IPS-NIHi7 (cell line): ENCODE measurements around the gene BICD2.

Experiments
- DNase-seq: peaks from one replicate; pipeline ENCODE4 v3.0.0; 2012; ENCODE audit warnings: mixed read lengths; ENCODE audit errors: extremely low spot score

The BICD2 gene

GRCh38 chr9:92747459-92748232 is 17.0 kb downstream of the BICD2 start:
- no peak for DNase-seq

GRCh38 chr9:92746567-92747458 is 17.8 kb downstream of the BICD2 start:
- no peak for DNase-seq

GRCh38 chr9:92745881-92746280 is 18.8 kb downstream of the BICD2 start:
- DNase-seq: no peak

GRCh38 chr9:92745331-92745730 is 19.3 kb downstream of the BICD2 start:
- no peak for DNase-seq

- no peak for DNase-seq
Observed at GRCh38 chr9:92740969-92741368, 23.7 kb downstream of the BICD2 start.

- DNase-seq: no peak
Observed at GRCh38 chr9:92740446-92740961, 24.1 kb downstream of the BICD2 start.

- no peak for DNase-seq
Observed at GRCh38 chr9:92740009-92740408, 24.6 kb downstream of the BICD2 start.

- DNase-seq: no peak
Observed at GRCh38 chr9:92739346-92739970, 25.2 kb downstream of the BICD2 start.

- DNase-seq: no peak
Observed at GRCh38 chr9:92738661-92739081, 26.0 kb downstream of the BICD2 start.

- DNase-seq: no peak
Observed at GRCh38 chr9:92737611-92738299, 26.9 kb downstream of the BICD2 start.

- DNase-seq: no peak
Observed at GRCh38 chr9:92737216-92737606, 27.4 kb downstream of the BICD2 start.

- DNase-seq: no peak
Observed at GRCh38 chr9:92736563-92737215, 27.9 kb downstream of the BICD2 start.

GRCh38 chr9:92735636-92736562 is 28.7 kb downstream of the BICD2 start:
- no peak for DNase-seq

- no peak for DNase-seq
Observed at GRCh38 chr9:92734931-92735635, 29.6 kb downstream of the BICD2 start.

GRCh38 chr9:92730897-92731296 is 33.7 kb downstream of the BICD2 start:
- DNase-seq: no peak

GRCh38 chr9:92729735-92730155 is 34.9 kb downstream of the BICD2 start:
- DNase-seq: no peak

- DNase-seq: peak; percentile 63
Observed at GRCh38 chr9:92728831-92729734, 35.5 kb downstream of the BICD2 start.
